Neuronal stem cell (in vitro differentiated cells): ENCODE data around the gene DNAH1.
A peak's percentile ranks its signal among the peaks of the same experiment; 100 is the strongest.
"Not testable (repeated sequence)": the region's sequence is repeated elsewhere in the genome, so short reads cannot be mapped to it uniquely, and the experiment has no call there.

Source experiments
- DNase-seq: peaks from one replicate; pipeline ENCODE4 v3.0.0-alpha.2; 2013; ENCODE audit warnings: low spot score
- H2AFZ ChIP-seq: one replicate; pipeline ENCODE4 v1.6.1; 2013; ENCODE audit warnings: mild to moderate bottlenecking, low read length, inconsistent platforms
- H2AK5ac ChIP-seq: 2 replicates; pipeline ENCODE4 v1.6.1; 2013; ENCODE audit warnings: low read depth, mild to moderate bottlenecking, inconsistent platforms, low read length, moderate library complexity, mixed read lengths
- H2BK120ac ChIP-seq: 2 replicates; pipeline ENCODE4 v1.6.1; 2013; ENCODE audit warnings: low read depth, mild to moderate bottlenecking, inconsistent platforms, low read length, moderate library complexity, mixed read lengths
- H2BK12ac ChIP-seq: one replicate; pipeline ENCODE4 v1.6.1; 2013; ENCODE audit warnings: low read length, inconsistent platforms
- H2BK15ac ChIP-seq: 2 replicates; pipeline ENCODE4 v1.6.1; 2013; ENCODE audit warnings: mild to moderate bottlenecking, low read length, inconsistent platforms, mixed read lengths
- H2BK5ac ChIP-seq: one replicate; pipeline ENCODE4 v1.6.1; 2013; ENCODE audit warnings: inconsistent platforms, mild to moderate bottlenecking, low read length, moderate library complexity
- H3K14ac ChIP-seq: one replicate; pipeline ENCODE4 v1.6.1; 2013; ENCODE audit warnings: low read length, inconsistent platforms
- H3K18ac ChIP-seq: 2 replicates; pipeline ENCODE4 v1.6.1; 2013; ENCODE audit warnings: low read length, inconsistent platforms
- H3K23ac ChIP-seq: 2 replicates; pipeline ENCODE4 v1.6.1; 2013; ENCODE audit warnings: low read depth, mild to moderate bottlenecking, mixed read lengths, low read length, inconsistent platforms; ENCODE audit not compliant: poor library complexity
- H3K27ac ChIP-seq: replicated peaks from 3 replicates; pipeline ENCODE4 v1.5.1; 2013; ENCODE audit warnings: low read length, inconsistent platforms
- H3K27me3 ChIP-seq, 3 experiments: 2 replicates each; pipeline ENCODE4 v1.6.1; 2013; ENCODE audit warnings: low read length in 3 of 3, mild to moderate bottlenecking in 2 of 3, inconsistent platforms in 1 of 3, low read depth in 1 of 3, mixed read lengths in 1 of 3, moderate library complexity in 1 of 3; ENCODE audit not compliant: control insufficient read depth in 3 of 3, insufficient read depth in 3 of 3
- H3K36me3 ChIP-seq, 2 donors: replicated peaks in 1 of 2; 2 replicates each; pipeline ENCODE4 v1.6.1; 2013; ENCODE audit warnings: low read length in 2 of 2; ENCODE audit not compliant: control insufficient read depth in 2 of 2, insufficient read depth in 2 of 2
- H3K4ac ChIP-seq: 2 replicates; pipeline ENCODE4 v1.6.1; 2013; ENCODE audit warnings: inconsistent platforms, mild to moderate bottlenecking, low read length, moderate library complexity
- H3K4me1 ChIP-seq, 2 donors: 1 replicate in 1 of 2; 2 replicates in 1 of 2; pipeline ENCODE4 v1.6.1; 2013; ENCODE audit warnings: low read length in 2 of 2, low read depth in 1 of 2; ENCODE audit not compliant: control insufficient read depth in 2 of 2, insufficient read depth in 1 of 2
- H3K4me2 ChIP-seq: one replicate; pipeline ENCODE4 v1.6.1; 2013; ENCODE audit warnings: mild to moderate bottlenecking, low read length, inconsistent platforms; ENCODE audit not compliant: insufficient read depth, poor library complexity, severe bottlenecking
- H3K4me3 ChIP-seq, 2 donors: 2 replicates each; pipeline ENCODE4 v1.5.1; 2013; ENCODE audit warnings: low read length in 2 of 2, mild to moderate bottlenecking in 2 of 2, inconsistent platforms in 1 of 2, moderate library complexity in 1 of 2
- H3K79me1 ChIP-seq: one replicate; pipeline ENCODE4 v1.6.1; 2013; ENCODE audit warnings: low read depth, mild to moderate bottlenecking, inconsistent platforms, low read length, moderate library complexity
- H3K9ac ChIP-seq: one replicate; pipeline ENCODE4 v1.6.1; 2013; ENCODE audit warnings: mild to moderate bottlenecking, low read depth, low read length, inconsistent platforms; ENCODE audit not compliant: poor library complexity
- H3K9me3 ChIP-seq, 2 donors: replicated peaks in 1 of 2; 2 replicates each; pipeline versions ENCODE3 to v1.6.1; 2013; ENCODE audit warnings: low read length in 2 of 2, mild to moderate bottlenecking in 2 of 2, inconsistent platforms in 1 of 2, low read depth in 1 of 2, mixed read lengths in 1 of 2, moderate library complexity in 1 of 2; ENCODE audit not compliant: control insufficient read depth in 2 of 2, insufficient read depth in 1 of 2
- H4K8ac ChIP-seq: one replicate; pipeline ENCODE4 v1.6.1; 2013; ENCODE audit warnings: low read depth, mild to moderate bottlenecking, inconsistent platforms, low read length, moderate library complexity
- H4K91ac ChIP-seq: one replicate; pipeline ENCODE4 v1.6.1; 2013; ENCODE audit warnings: low read length, low read depth, mild to moderate bottlenecking, inconsistent platforms; ENCODE audit not compliant: poor library complexity
- WGBS, 2 donors: extraction: QIAGEN DNeasy Blood & Tissue Kit; methylation state at CpG; one replicate each; pipeline ENCODE4 v1.1.7; 2013; ENCODE audit warnings: missing lambda C conversion rate in 2 of 2, mixed read lengths in 1 of 2; ENCODE audit not compliant: insufficient read length in 2 of 2, insufficient replicate concordance in 1 of 2; ENCODE audit errors: extremely low coverage in 2 of 2; 5-methylcytosine and 5-hydroxymethylcytosine counted together

The DNAH1 gene

GRCh38 chr3:52272172-52272571 lies 43.9 kb upstream of the DNAH1 start:
- DNase-seq, H3K4me2 ChIP-seq, H3K18ac ChIP-seq, H2AK5ac ChIP-seq, H3K4me3 ChIP-seq, H2BK5ac ChIP-seq, H4K91ac ChIP-seq, H2BK120ac ChIP-seq, H2AFZ ChIP-seq, H4K8ac ChIP-seq, H3K9ac ChIP-seq, H3K27ac ChIP-seq, H3K4ac ChIP-seq, H3K23ac ChIP-seq, H3K79me1 ChIP-seq, H2BK15ac ChIP-seq, H3K27me3 ChIP-seq, H3K9me3 ChIP-seq, H2BK12ac ChIP-seq, H3K14ac ChIP-seq: not testable (repeated sequence)
- WGBS, 2 donors = no CpG with 5 or more reads among the region's 9 CpGs
- Histone ChIP-seq H3K36me3 (peaks cover 21 to 98% of the 10 kb centered on the region in 2 donors), H3K4me1 (peaks cover 6 to 11% of the 10 kb centered on the region in 2 donors)

DNA sequence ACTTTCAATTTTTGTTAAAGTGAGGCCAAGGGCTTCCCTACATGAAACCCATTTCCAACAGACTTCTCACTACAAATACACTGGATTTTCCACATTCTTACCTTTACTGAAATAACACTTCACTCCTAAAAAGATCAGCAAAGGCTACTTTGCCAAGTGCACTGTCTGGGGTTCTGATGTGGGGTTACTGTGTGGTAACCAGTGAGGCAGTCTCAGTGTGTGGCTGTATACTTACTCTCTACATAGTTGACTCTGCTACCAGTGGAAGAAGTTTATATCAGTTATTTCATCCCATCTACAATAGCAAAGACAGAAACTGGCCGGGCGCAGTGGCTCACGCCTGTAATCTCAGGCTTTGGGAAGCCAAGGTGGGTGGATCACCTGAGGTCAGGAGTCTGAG lies 43.3 kb upstream of the DNAH1 start:
- Histone ChIP-seq H2AFZ (no peak overlapping the region), H3K36me3 (peaks cover 19 to 94% of the 10 kb centered on the region in 2 donors), H4K8ac (no peak overlapping the region), H3K27ac (no peak overlapping the region), H2BK120ac (no peak overlapping the region), H3K9ac (no peak overlapping the region), H3K4me1 (peaks cover 8 to 12% of the 10 kb centered on the region in 2 donors), H4K91ac (no peak overlapping the region), H3K4me2 (no peak overlapping the region), H2BK12ac (no peak overlapping the region), H3K4ac (no peak overlapping the region), H3K79me1 (peaks cover 11% of the 10 kb centered on the region), H3K4me3 (no peak overlapping the region), H3K23ac (no peak overlapping the region), H2AK5ac (no peak overlapping the region), H3K14ac (no peak overlapping the region), H2BK15ac (no peak overlapping the region), H2BK5ac (no peak overlapping the region), H3K27me3 (no peaks in the 10 kb centered on the region), H3K9me3 (no peaks in the 10 kb centered on the region), H3K18ac (no peak overlapping the region)
- WGBS, 2 donors = no CpG with 5 or more reads among the region's 3 CpGs
- no peak for DNase-seq

- not testable (repeated sequence) for H4K91ac ChIP-seq, H3K27me3 ChIP-seq, H4K8ac ChIP-seq, H3K4ac ChIP-seq, H2AFZ ChIP-seq, H3K4me2 ChIP-seq, H3K23ac ChIP-seq, DNase-seq, H3K14ac ChIP-seq, H2AK5ac ChIP-seq, H3K27ac ChIP-seq, H2BK120ac ChIP-seq, H3K9me3 ChIP-seq, H2BK15ac ChIP-seq, H2BK12ac ChIP-seq, H2BK5ac ChIP-seq, H3K79me1 ChIP-seq, H3K18ac ChIP-seq, H3K9ac ChIP-seq, H3K4me3 ChIP-seq
- peaks cover 9 to 23% of the 10 kb centered on the region in 2 donors for H3K4me1 ChIP-seq
- no CpG with 5 or more reads among the region's 18 CpGs for WGBS, 2 donors
- peaks cover 11 to 74% of the 10 kb centered on the region in 2 donors for H3K36me3 ChIP-seq
Measured at GRCh38 chr3:52274781-52275180, 41.3 kb upstream of the DNAH1 start.

DNA sequence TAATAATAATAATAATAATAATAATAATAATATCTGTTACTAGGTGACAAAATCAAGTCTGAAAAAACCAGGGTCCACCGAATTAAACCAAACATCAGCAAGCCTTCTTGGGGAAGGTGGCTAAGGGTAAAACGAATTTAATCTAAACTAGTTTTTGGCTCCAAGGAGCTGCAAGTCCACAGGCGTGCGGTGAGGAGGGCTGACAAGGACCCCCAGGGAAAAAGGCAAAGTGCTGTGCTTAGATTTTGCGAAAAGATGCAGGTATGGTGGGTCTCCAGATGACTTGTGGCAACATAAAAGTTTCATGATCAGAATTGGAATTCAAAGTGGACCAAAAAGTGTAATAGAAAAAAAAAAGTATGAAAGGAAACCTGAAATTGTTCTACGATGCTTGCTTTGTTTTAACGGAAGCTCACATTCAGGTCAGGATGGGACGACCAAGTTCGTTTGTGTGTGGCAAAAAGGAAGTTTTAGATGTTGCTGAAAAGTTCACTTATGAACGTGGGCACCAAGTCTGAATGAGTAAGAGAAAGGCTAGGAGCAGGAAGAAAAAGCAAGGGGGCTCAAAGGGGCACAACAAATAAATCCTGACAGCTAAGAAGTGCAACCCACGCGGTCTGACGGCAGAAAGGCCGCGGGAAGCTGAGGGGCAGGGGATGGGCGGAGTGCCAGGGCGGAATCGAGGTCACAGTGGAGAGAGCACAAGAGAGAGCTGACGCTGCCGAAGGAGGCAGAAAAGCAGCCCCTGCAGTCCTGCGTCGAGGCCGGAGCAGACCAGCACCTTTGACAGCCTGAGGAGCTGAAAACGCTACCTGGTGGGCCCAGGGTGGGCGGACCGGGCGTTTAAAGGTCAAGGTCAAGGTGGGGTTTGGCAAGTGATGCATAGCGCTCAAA lies 38.8 kb upstream of the DNAH1 start:
- H3K79me1 ChIP-seq = peaks cover 7% of the 10 kb centered on the region
- no peak overlapping the region for H2BK15ac ChIP-seq
- H3K18ac ChIP-seq = peak overlapping the region; percentile 53
- no peak overlapping the region for H2BK12ac ChIP-seq
- peaks cover 6 to 59% of the 10 kb centered on the region in 2 donors for H3K36me3 ChIP-seq
- H4K91ac ChIP-seq = no peak overlapping the region
- H3K9me3 ChIP-seq = no peaks in the 10 kb centered on the region
- H3K9ac ChIP-seq = peak overlapping the region; percentile 97
- no peak overlapping the region for H3K14ac ChIP-seq
- H2AK5ac ChIP-seq = peak overlapping the region; percentile 81
- H3K4ac ChIP-seq = no peak overlapping the region
- peak overlapping the region; percentile 84 to 90 for H3K4me3 ChIP-seq
- peak overlapping the region; percentile 93 for H2BK5ac ChIP-seq
- H2AFZ ChIP-seq = no peak overlapping the region
- no CpG with 5 or more reads among the region's 28 CpGs for WGBS, 2 donors
- H3K4me1 ChIP-seq = peaks cover 9 to 31% of the 10 kb centered on the region in 2 donors
- peak overlapping the region; percentile 98 for H3K23ac ChIP-seq
- H3K27ac ChIP-seq = no peak overlapping the region
- DNase-seq = no peak
- H3K27me3 ChIP-seq = no peaks in the 10 kb centered on the region
- peak overlapping the region; percentile 75 for H3K4me2 ChIP-seq
- H4K8ac ChIP-seq = peak overlapping the region; percentile 32
- no peak overlapping the region for H2BK120ac ChIP-seq
